Measurements from ENCODE around the gene KRT84.

DNA sequence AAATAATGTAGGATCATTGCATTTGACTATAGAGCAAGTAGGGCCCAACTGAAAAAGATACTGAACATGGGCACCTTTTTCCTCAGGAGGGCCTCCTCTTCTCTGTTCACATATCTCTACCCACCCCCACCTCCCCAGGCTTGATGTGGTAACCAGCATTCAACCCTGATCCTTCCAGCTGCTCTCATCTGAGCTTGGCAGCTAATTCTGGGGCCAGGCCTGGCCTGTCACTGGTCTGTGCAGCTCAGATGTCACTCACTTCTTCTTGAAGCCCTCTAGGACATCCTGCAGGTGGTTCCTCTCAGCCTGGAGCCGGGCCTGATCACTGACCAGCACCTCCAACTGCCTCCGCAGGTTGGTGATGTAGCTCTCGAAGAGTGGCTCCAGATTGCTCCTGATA, 2.1 kb downstream of the KRT84 start:
- TF ChIP-seq, protein P1, sequence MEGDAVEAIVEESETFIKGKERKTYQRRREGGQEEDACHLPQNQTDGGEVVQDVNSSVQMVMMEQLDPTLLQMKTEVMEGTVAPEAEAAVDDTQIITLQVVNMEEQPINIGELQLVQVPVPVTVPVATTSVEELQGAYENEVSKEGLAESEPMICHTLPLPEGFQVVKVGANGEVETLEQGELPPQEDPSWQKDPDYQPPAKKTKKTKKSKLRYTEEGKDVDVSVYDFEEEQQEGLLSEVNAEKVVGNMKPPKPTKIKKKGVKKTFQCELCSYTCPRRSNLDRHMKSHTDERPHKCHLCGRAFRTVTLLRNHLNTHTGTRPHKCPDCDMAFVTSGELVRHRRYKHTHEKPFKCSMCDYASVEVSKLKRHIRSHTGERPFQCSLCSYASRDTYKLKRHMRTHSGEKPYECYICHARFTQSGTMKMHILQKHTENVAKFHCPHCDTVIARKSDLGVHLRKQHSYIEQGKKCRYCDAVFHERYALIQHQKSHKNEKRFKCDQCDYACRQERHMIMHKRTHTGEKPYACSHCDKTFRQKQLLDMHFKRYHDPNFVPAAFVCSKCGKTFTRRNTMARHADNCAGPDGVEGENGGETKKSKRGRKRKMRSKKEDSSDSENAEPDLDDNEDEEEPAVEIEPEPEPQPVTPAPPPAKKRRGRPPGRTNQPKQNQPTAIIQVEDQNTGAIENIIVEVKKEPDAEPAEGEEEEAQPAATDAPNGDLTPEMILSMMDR (IDR thresholded peaks at IDR 0.05) = no peak
- no peak for TF ChIP-seq POLR2A (IDR thresholded peaks at IDR 0.05)
